Right renal cortex interstitium (tissue), 3 donors: Measurements from ENCODE around the gene ZNF93. TPM values are rescaled to one million over a fixed set of nuclear protein-coding genes. Genes with fewer than 3 reads are reported as not detected.
A peak's percentile ranks its signal among the peaks of the same experiment; 100 is the strongest.
"Not testable (repeated sequence)": the region's sequence is repeated elsewhere in the genome, so short reads cannot be mapped to it uniquely, and the experiment has no call there.

Experiments used
- DNase-seq, 3 donors: peaks; one replicate each; pipeline ENCODE4 v3.0.0-alpha.2; 2013; ENCODE audit warnings: low read depth in 3 of 3, low spot score in 2 of 3
- polyA plus RNA-seq, 3 donors: library from polyadenylated mRNA; unstranded; fragments of 120-200 nt; gene quantifications; one replicate each; pipeline ENCODE4 v1.2.1, GENCODE V29; 2013; ENCODE audit not compliant: insufficient read length in 3 of 3

The ZNF93 gene
- 10 to 100 TPM; 19.0 to 21.2 (median 19.5) TPM for polyA plus RNA-seq

DNA sequence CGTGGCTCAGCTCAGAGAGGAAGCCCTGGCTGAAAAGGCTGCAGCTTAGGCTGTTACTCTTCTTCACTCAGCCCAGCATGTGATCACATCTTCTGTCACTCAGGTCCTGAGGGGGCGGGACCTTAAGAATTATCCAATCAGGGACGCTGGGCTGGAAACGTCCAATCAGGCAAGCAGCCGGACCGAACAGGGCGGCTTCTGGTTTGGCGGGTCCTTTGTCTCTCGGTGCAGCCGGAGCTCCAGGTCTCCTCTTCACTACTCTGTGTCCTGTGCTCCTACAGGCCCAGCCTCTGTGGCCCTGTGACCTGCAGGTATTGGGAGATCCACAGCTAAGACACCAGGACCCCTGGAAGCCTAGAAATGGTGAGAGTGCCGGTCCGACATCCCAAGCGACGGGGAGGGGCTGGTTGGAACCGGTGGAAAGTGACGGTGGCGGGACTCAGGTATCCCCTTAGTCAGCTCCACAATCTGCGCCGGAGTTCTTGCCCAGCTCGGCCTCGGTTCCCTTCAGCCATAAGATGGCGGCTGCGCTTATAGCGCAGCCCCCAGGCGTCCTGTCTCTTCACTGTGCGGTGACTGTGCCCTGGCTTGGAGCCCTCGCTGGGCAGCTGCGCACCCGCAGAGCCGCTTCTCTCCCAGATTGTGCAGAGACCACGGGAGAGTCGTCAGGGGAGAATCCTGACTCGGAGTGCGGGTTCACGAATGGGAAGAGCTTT is at the start of gene ZNF93:
TSS of gene ZNF93 (plus strand) at position 218 of the 716 bp plus-strand sequence. CDS start at position 361, 143 bp downstream.
- DNase-seq: peak; percentile 92 to 96 (median 95)

DNA sequence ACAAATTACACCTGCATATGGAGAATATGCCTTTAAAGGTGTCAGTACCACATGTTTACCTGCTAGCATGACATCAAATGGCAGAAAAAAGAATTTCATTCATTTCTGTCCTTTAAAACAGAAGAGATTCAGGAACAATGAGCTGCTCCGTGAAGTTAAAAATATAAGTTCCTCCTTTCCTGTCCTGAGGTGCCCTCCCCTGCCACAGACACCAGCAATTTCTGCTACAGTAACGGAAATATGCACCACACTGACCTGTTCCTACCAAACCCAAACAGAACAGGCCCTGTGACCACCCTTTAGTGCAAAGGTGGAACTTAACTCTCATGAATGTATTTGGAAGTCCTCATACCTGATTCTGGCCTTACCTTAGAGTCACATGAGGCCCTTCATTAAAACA is 49.0 kb upstream of the ZNF93 start:
- DNase-seq: not testable (repeated sequence)

DNA sequence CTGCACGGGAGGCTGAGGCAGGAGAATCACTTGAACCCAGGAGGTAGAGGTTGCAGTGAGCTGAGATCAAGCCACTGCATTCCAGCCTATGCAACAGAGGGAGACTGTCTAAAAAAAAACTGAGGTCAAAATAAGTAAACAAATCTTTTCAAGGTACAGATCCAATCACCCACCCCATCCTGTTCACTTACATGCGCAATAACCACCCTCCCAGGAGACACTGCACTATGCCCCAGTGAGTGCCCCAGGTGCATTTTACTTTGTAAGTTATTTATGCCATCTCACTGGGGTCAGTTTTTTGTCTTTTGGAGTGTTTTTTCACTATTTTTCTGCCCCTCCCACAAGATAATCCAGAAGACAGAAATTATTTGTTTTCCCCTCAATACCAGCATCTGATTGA is 42.0 kb upstream of the ZNF93 start:
- DNase-seq: no peak

DNA sequence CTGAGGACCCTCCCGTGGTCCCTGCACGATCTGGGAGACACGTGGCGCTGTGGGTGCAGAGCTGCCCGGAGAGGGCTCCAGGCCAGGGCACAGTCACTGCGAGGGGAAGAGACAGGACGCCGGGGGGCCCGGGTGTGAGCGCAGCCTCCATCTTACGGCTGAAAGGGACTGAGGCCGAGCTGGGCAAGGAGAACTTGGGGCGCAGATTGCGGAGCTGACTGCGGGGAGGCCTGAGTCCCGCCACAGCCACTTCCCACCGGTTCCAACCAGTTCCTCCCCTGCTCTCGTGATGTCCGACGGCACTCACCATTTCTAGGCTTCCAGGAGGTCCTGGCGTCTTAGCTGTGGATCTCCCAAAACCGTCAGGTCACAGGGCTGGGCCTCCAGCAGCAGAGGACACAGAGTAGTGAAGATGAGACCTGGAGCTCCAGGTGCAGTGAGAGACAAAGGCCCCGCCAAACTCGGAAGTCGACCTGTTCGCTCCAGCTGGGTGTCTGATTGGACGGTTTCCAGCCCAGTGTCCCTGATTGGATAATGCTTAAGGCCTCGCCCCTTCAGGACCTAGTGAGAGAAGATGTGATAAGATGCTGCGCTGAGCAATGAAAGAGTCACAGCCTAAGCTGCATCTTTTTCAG is 39.9 kb upstream of the ZNF93 start:
- DNase-seq: peak; percentile 55 to 76 (median 65)

DNA sequence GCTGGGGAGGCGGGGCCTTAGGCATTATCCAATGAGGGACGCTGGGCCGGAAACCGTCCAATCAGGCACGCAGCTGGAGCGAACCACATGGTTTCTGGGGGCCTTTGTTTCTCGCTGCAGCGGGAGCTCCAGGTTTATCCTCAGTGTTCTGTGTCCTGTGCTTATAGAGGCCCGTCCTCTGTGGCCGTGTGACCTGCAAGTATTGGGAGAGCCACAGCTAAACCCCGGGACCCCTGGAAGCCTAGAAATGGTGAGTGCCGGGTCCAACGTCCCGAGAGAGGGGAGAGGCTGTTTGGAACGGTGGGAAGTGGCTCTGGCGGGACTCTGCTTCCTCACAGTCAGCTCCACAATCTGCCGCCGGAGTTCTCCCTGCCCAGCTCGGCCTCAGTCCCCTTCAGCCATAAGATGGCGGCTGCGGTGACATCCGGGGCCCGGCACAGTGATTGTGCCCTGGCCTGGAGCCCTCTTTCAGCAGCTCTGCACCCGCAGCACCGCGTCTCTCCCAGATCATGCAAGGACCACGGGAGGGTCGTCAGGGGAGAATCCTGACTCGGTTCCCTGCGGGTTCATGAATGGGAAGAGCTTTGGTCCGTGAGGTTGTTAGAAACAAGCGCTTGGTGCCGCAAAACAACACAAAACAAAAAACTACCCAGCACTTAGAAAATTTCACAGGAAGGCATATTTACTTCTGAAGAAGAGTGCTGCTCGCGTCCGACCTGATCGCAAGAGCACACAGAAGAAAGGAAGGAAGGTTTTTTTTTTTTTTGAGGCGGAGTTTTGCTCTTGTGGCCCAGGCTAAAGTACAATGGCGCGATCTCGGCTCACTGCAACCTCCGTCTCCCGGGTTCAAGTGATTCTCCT is 34.8 kb upstream of the ZNF93 start, which contains the start of gene ZNF253:
TSS of gene ZNF253 (plus strand) at position 133 of the 861 bp plus-strand sequence. CDS start at position 248, 115 bp downstream.
- DNase-seq: peak; percentile 90 to 97 (median 96)

DNA sequence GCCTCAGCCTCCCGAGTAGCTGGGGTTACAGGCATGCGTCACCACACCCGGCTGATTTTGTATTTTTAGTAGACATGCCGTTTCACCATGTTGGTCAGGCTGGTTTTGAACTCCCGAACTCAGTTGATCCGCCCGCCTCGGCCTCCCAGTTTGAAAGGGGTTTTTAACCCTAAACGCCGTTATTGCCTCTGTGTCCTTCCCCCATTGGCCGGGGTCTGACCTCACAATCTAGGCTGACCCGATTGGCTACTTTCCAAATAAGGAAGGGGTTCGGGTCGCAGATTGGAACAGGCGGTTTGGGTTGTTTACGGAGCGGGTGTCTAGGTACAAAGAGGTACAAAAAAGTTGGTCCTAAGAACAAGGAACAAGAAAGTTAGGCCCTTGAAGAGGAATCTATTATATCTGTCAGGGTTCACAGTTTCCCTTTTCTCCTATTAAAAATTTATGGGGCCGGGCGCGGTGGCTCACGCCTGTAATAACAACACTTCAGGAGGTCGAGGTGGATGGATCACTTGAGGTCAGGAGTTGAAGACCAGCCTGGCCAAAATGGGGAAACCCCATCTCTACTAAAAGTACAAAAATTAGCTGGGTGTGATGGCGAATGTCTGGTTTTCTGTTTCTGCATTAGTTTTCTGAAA is 34.0 kb upstream of the ZNF93 start:
- peak in 2 of 3 donors; percentile 33 to 36 for DNase-seq

DNA sequence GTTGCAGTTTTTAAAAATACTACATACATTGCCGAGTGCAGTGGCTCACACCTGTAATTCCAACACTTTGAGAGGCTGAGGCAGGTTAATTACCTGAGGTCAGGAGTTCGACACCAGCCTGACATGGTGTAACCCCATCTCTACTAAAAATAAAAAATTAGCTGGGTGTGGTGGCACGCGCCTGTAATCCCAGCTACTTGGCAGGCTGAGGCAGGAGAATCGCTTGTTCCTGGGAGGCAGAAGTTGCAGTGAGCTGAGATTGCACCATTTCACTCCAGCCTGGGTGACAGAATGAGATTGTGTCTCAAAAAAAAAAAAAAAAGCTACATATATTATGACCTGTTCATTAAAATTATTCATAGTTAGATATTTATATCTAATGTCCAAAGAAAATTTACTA is 30.7 kb upstream of the ZNF93 start:
- not testable (repeated sequence) for DNase-seq

DNA sequence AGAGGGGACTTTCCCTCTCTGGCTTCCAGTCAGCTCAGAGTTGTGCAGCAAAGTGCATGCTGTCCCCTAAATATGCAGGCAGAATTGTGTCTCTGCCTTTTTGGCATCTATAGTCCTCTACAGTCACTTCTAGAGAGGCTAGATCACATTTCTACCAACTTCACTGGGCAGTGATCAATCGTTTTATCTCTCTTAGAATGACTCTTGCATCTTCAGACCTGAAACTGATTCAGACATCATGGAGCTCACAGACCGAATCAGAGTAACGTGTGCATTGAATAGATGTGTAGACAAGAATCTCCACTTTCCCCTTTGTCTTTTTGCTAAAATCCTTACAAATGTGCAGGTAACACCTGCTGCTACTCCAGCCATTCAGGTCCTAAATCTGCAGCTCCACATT is 28.8 kb upstream of the ZNF93 start:
- DNase-seq: no peak

DNA sequence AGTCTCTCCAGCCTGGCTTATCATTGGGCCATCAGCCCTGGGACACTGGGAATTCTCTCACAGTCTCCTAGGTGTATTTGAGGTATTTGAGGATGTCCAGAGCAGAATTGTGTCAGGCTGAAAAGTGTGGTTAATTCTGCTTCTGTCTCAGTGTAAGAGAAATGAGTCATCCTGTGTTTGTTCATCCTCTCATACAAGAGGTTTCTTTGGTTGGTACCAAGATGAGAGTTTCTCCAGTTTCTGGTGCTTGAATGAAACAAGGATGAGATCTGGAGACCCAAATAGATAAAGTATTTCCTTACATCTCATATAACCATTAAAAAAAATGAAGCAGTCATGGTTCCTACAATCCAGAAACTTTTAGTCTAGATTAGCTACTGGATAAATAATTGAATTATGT is 27.4 kb upstream of the ZNF93 start:
- DNase-seq: no peak

DNA sequence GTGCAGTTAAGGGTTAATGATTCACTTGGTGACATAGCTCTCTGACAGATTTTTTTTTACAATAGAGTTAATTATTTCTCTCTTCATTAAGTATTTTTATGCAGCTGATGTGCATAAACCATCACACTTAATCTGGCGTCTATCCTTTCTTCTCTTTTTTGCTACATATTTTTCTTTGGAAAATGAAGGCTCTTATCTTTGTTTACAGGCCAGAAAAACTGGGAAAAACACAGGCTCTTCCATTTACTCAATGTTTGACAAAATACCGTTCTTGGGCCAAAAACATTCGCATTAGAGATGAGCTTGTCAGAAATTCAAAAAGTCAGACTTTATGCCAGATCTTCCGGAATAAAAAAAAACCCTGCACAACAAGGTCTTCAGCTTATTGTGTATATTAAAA is 23.0 kb upstream of the ZNF93 start:
- DNase-seq: no peak

DNA sequence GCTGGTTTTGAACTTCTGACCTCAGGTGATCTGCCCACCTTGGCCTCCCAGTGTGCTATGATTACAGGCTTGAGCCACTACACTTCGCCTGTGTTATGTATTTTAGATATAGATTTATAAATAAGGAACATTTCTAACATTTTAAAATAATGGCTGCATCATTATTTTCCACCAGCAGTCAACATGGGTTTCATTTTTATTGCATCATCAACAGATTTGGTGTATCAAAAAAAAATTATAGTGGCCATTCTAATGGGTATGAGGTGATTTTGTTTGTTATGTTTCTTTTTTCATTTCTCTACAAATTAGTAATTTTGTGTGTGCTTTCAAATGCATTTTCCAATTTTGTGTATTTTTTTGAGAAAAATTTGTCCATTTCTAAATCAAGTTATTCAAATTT is 16.2 kb upstream of the ZNF93 start:
- no peak for DNase-seq

DNA sequence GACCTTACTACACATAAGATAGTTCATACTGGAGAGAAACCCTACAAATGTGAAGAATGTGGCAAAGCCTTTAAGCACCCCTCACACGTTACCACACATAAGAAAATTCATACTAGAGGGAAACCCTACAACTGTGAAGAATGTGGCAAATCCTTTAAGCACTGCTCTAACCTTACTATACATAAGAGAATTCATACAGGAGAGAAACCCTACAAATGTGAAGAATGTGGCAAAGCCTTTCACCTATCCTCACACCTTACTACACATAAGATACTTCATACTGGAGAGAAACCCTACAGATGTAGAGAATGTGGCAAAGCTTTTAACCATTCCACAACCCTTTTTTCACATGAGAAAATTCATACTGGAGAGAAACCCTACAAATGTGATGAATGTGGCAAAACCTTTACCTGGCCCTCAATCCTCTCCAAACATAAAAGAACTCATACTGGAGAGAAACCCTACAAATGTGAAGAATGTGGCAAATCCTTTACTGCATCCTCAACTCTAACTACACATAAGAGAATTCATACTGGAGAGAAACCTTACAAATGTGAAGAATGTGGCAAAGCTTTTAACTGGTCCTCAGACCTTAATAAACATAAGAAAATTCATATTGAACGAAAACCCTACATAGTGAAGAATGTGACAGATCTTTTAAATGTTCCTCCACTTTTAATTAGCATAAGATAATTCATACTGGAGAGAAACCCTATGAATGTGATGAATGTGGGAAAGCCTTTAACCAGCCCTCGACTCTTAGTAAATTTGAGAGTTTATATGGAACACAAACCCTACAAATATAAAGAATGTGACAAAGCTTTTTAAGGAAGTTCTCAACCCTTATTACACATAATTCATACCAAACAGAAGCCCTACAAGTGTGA is 8.4 kb upstream of the ZNF93 start:
- DNase-seq: not testable (repeated sequence)

DNA sequence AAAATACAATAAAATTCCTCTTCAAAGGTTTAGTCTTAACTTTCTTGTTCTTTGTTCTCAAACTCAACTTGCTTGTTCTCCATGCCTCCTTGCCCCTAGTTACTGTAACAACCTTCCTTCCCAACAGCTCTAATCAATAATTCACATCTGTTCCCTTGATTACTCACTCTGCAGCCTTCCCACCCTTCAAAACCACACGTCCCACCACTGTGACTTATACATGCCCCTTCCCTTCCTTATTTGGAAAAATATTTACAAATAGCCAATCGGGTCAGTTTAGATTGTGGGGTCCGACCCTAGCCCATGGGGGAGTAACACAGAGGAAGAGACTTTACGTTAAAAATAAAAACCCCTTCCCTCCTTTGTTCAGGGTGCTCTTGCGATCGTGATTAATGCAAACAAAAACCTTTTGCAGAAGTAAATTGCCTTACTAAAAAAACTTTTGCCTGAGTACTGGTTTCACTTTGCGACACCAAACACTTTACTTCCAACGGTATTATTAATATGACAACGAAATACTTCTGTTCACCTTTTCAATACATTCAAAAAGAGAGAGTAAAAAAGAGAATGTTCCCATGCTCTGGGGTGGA is 512 bp upstream of the ZNF93 start:
- DNase-seq: no peak

DNA sequence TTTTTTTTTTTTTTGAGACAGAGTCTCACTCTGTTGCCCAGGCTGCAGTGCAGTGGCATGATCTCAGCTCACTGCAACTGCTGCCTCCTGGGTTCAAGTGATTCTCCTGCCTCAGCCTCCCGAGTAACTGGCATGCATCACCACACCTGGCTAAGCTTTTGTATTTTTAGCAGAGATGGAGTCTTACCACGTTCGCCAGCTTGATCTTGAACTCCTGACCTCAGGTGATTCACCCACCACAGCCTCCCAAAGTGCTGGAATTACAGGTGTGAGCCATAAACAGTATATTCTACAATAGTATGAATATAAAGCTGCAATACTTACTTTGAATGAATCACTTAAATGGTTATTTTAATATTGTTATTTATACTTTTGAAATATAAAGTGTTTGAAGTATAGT is 6.8 kb downstream of the ZNF93 start:
- not testable (repeated sequence) for DNase-seq

DNA sequence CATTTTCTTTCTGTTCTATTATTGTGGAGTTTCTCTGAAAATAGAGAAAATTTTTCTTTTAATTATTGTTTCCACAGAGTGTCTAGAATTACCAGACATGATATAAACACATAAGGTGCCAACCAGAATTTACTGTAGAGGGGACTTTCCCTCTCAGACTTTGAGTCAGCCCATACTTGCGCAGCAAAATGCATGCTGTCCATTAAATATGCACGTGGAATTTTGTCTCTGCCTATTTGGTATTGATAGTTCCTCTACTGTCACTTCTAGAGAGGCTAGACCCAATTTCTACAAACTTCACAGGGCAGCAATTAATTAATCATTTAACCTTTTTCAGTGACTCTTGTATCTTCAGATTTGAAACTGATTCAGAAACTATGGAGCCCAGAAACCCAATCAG is 8.9 kb downstream of the ZNF93 start:
- no peak for DNase-seq

DNA sequence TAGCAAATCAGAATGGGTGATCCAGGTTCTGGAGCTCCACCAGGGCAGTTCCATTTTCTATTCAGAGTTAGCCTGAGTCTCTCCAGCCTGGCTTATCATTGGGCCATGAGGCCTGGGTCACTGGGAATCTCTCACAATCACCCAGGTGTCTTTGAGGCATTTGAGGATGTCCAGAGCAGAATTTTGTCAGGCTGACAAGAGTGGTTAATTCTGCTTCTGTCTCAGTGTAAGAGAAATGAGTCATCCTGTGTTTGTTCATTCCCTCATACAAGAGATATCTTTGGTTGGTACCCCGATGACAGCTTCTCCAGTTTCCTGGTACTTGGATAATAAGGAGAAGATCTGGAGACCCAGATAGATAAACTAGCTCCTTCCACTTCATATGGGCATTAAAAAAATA is 10.4 kb downstream of the ZNF93 start:
- DNase-seq: no peak

DNA sequence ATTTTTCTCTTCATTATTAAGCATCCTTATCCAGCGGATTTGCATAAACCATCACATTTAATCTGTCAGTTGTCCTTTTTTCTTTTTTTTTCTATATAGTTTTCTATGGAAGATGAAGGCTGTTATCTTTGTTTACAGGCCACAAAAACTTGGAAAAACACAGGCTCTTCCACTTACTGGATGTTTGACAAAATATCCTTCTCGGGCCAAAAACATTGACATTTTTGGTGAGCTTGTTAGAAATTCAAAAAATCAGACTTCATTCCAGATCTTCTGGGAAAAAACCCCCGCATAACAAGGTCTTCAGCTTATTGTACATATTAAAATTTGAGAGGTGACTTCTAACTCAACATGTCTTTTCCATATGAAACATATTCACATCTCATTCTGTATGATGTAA is 13.8 kb downstream of the ZNF93 start:
- no peak for DNase-seq

DNA sequence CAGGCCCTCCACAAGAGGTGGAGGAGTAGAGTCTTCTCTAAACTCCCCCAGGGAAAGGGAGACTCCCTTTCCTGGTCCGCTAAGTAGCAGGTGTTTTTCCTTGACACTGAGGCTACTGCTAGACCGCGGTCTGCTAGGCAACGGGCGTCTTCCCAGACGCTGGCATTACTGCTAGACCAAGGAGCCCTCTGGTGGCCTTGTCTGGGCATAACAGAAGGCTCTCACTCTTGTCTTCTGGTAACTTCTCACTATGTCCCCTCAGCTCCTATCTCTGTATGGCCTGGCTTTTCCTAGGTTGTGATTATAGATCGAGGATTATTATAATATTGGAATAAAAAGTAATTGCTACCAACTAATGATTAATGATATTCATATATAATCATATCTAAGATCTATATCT is 29.7 kb downstream of the ZNF93 start:
- not testable (repeated sequence) for DNase-seq
